ENCODE results near the gene LRRC75A. TPM values are rescaled to one million over a fixed set of nuclear protein-coding genes. Genes with fewer than 3 reads are reported as not detected.
"Not testable (repeated sequence)": the region's sequence is repeated elsewhere in the genome, so short reads cannot be mapped to it uniquely, and the experiment has no call there.

The LRRC75A gene
- total RNA-seq, 1 donor from 2014 or later, result 1.1 TPM

DNA sequence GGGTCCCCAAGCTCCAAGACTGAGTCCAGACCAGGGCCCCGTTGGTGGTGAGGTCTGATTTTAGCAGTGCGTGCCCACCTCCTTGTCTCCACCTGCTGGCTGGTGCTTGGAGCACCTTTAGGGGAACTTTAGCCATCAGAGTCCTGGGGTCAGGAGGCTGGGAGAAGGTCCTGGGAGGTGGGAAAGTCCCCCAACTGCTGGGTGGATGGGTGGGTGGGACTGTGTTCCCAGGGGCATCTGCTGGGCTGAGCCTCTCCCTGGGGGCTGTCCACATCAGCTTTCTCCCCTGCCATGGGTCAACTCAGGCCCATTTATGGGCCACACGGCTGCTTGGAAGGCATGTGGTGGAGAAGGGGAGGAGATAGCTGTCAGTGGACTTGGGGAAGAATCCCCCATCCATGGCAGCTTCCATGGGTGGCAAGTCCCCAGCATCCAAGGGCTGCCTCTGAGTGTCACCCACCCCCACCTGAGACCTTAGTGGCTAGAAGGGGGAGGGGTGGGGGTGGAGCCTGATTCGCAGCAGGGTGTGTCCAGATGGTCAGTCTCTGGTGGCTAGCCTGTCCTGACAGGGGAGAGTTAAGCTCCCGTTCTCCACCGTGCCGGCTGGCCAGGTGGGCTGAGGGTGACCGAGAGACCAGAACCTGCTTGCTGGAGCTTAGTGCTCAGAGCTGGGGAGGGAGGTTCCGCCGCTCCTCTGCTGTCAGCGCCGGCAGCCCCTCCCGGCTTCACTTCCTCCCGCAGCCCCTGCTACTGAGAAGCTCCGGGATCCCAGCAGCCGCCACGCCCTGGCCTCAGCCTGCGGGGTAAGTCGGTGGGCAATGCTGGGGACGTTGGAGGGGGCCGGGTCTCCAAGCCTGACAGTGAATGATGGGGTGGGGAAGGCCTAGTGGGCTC lies 76.7 kb downstream of the LRRC75A start, which contains the start of gene TRPV2:
Gene TRPV2 (plus strand): TSS at position 541 of the 894 bp plus-strand sequence. CDS start 2,098 bp downstream, outside the sequence.
- intact Hi-C loops (cut with micrococcal nuclease), result loop anchor here (1.0 to 10.0 kb wide), 4 partner anchors 29 to 200 kb away; partner anchors contain the start of genes NCOR1 and PIGL

- intact Hi-C loops (cut with micrococcal nuclease), result no loop called here
Measured at GRCh38 chr17:16407911-16408588, 83.9 kb downstream of the LRRC75A start.

DNA sequence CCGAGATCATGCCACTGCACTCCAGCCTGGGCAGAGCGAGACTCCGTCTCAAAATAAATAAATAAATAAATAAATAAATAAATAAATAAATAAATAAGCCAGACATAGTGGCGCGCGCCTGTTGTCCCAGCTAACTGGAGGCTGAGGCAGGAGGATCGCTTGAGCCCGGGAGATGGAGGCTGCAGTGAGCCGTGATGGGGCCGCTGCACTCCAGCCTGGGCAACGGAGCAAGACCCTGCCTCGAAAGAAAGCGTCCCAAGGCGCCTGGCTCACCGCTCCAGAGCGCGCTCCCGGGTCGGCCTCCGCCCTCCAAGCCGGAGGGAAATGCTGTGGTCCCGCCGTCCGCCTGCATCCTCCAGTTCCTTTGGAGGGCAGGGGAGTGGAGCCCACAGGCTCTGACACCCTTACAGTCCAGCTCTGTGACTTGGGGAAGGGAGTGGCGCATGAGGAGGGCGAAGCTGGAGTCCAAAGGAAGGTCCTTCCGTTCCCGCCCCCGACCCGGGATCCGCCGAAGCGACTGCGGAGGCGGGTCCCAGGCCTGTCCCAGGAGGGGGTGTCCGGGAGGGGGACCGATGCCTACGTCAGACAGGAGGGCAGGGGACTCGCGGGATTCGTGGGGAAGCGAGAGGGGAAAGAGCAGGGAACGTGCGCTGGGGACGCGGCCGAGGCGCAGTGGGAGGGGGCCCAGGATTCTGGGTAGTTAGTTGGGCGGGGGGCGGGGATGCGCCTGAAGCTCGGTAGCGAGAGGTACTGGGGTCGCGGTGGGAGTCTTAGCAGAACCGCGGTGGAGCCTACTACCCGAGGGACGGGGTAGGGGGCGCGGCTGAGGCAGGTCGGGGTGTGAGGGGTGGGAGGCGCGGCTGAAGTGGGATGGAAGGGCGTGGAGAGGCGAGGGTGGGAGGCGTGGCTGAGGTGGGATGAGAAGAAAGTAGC lies 85.0 kb downstream of the LRRC75A start:
- intact Hi-C loops (cut with micrococcal nuclease), result no loop called here

DNA sequence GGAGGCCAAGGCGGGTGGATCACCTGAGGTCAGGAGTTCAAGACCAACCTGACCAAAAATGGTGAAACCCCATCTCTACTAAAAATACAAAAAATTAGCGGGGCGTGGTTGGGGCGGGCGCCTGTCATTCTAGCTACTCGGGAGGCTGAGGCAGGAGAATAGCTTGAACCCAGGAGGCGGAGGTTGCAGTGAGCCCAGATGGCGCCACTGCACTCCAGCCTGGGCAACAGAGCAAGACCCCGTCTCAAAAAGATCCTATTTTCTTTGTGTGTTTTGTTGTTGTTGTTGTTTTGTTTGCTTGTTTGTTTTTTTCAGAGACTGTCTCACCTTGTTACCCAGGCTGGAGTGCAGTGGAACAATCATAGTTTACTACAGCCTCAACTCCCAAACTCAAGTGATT lies 88.1 kb downstream of the LRRC75A start:
- intact Hi-C loops (cut with micrococcal nuclease), result not testable (repeated sequence)

GRCh38 chr17:16398270-16399267 lies 93.4 kb downstream of the LRRC75A start:
- intact Hi-C loops (cut with micrococcal nuclease), result loop anchor here (1.0 kb wide), 1 partner anchor 12 kb away; no protein-coding TSS in a partner anchor

- intact Hi-C loops (cut with micrococcal nuclease), result not testable (repeated sequence)
Measured at GRCh38 chr17:16396693-16397092, 95.3 kb downstream of the LRRC75A start.

GRCh38 chr17:16395887-16396286 lies 96.1 kb downstream of the LRRC75A start:
- intact Hi-C loops (cut with micrococcal nuclease), result not testable (repeated sequence)

DNA sequence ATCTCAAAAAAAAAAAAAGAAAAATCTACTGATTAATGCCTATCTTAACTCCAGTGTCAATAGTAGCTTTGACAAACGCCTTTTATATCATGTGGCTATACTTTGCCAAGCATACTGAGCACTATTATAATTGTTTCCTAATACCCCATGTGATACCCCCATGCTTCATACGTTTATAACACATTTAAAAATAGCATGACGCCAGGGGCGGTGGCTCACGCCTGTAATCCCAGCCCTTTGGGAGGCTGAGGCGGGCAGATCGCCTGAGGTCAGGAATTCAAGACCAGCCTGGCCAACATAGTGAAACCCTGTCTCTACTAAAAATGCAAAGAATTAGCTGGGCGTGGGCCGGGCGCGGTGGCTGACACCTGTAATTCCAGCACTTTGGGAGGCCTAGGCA lies 99.5 kb downstream of the LRRC75A start:
- intact Hi-C loops (cut with micrococcal nuclease), result not testable (repeated sequence)

Other genes with a start within 250 kb of the LRRC75A start
- 13.3 and 13.5 TPM in 2 replicates for gene CENPV, start 138.7 kb downstream of the LRRC75A start, total RNA-seq
- gene UBB, start 111.1 kb downstream of the LRRC75A start, total RNA-seq, result 1,398 and 1,399 TPM in 2 replicates
- 138 and 159 TPM in 2 replicates for gene TRPV2, start 76.6 kb downstream of the LRRC75A start, total RNA-seq
- gene ZNF287, start 77.0 kb upstream of the LRRC75A start, total RNA-seq, result 5.1 and 6.9 TPM in 2 replicates
- gene ZNF624, start 161.7 kb upstream of the LRRC75A start, total RNA-seq, result 3.8 and 4.4 TPM in 2 replicates
- 3.1 and 3.5 TPM in 2 replicates for gene CCDC144A, start 198.0 kb upstream of the LRRC75A start, total RNA-seq